NCI-H526 (cell line): ENCODE data around the gene GSK3B.
"Not testable (repeated sequence)": the region's sequence is repeated elsewhere in the genome, so short reads cannot be mapped to it uniquely, and the experiment has no call there.

Experiments used
- DNase-seq, 2 experiments: peaks; one replicate each; lab custom pipeline; 2025; lab: John Stamatoyannopoulos, UW

The GSK3B gene

DNA sequence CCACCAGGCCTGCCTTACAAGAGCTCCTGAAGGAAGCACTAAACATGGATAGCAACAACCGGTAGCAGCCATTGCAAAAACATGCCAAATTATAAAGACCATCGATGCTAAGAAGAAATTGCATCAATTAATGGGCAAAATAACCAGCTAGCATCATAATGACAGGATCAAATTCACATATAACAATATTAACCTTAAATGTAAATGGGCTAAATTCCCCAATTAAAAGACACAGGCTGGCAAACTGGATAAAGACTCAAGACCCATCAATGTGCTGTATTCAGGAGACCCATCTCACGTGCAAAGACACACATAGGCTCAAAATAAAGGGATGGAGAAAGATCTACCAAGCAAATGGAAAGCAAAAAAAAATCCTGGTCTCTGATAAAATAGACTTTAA lies 88.5 kb downstream of the GSK3B start:
- DNase-seq, result not testable (repeated sequence)

- DNase-seq, result not testable (repeated sequence)
Observed at GRCh38 chr3:120004008-120004498, 90.2 kb downstream of the GSK3B start.

DNA sequence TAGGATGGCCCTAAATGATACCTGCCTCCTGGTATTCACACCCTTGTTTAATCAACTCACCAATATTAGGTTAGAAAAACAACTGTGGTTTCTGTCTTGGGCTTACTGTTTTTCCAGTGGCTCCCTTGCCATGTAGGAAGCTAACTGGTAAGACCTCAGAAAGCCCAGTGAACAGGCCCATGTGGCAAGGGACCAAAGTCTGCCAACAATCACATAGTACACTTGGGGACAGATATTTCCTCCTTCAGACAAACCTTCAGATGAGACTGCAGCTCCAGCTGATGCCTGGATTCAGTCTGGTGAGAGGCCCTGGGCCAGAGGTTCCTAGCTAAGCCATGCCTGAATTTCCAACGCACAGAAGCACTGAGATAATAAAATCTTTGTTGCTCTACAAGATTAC lies 96.1 kb downstream of the GSK3B start:
- DNase-seq, result no peak

- DNase-seq, result no peak
Observed at GRCh38 chr3:119990888-119991287, 103.4 kb downstream of the GSK3B start.

DNA sequence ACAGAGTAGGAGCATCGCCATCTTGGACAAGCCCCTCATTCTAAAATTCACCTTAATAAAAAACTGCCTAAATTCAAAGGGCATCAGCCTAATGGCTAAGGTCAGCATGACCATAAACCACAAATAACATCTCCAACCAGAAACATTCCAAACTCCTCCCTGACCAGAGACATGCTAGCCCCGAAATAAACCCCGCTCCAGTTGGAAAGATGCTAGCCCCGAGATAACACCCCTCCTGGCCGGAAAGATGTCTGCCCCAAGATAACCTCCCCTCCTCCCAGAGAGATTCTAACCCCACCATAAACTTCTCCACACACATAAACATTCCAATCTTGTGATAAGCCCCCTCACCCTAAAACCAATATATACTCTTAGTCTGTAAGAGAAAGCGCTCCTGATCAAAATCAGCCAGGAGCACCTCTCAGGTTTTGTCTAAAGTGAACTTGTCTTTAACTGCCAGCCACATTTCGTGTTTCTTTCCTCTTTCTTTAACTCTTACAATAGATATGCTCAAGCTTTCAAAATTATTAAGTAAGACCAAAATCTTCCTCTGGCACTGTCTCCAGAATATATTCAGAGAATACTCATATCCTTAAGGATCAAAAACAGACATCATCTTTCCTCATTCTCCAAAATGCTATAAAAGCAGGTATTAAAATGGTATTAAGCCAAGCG lies 104.1 kb downstream of the GSK3B start:
- no peak for DNase-seq

GRCh38 chr3:119986812-119987211 lies 107.4 kb downstream of the GSK3B start:
- DNase-seq, result not testable (repeated sequence)

GRCh38 chr3:119981386-119981785 lies 112.9 kb downstream of the GSK3B start:
- DNase-seq, result no peak

GRCh38 chr3:119978554-119979208 lies 115.6 kb downstream of the GSK3B start:
- DNase-seq, result no peak

GRCh38 chr3:119977353-119977752 lies 116.9 kb downstream of the GSK3B start:
- DNase-seq, result no peak

- DNase-seq, result no peak
Observed at GRCh38 chr3:119976214-119976613, 118.0 kb downstream of the GSK3B start.

DNA sequence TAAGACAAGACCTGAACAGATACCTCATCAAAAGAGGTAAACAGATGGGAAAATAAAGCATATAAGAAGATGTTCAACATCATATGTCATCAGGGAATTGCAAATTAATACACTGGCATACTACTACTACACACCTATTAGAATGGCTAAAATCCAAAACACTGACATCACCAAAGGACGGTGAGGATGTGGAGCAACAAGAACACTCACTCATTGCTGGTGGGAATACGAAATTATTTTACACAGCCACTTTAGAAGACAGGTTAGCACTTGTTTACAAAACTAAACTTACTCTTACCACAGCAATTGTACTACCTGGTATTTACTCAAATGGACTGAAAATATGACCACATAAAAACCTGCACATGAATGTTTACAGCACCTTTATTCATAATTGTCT lies 119.6 kb downstream of the GSK3B start:
- DNase-seq, result no peak

GRCh38 chr3:119973018-119973646 lies 121.1 kb downstream of the GSK3B start:
- DNase-seq, result no peak

DNA sequence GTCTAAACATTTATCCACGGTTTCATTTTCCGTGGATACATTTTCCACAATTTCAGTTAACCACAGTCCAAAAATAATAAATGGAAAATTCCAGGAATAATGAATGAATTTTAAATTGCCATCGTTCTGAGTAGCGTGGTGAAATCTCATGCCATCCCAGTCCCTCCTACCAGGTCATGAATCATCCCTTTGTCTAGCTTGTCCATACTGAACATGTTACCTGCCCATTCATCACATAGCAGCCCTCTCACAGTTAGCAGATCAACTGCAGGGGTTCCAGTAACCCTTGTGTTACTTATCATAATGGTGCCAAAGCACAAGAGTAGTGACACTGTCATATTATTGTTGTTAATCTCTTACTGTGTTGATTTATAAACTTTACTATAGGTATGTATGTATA lies 124.5 kb downstream of the GSK3B start:
- no peak for DNase-seq

- no peak for DNase-seq
Observed at GRCh38 chr3:119967353-119968006, 126.8 kb downstream of the GSK3B start.

DNA sequence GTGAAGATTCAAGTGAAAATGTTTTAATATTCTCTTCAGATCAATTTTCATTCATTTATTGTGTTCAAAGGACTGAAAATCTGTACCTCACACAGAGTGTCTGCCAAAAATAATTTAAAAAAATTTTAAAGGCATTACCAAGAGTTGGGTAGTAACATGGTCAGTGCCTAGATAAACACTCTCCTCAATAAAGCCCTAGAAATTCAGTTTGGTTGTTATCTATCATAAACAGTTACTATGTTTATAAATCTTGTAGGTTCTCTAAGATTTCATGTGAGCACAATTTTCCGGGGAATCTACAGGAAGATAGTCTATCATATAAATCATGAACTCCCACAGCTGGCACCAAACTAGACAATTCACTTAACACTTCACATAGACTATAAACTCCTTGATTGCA lies 128.6 kb downstream of the GSK3B start:
- DNase-seq, result no peak

- DNase-seq, result no peak
Observed at GRCh38 chr3:119964294-119964693, 130.0 kb downstream of the GSK3B start.

DNA sequence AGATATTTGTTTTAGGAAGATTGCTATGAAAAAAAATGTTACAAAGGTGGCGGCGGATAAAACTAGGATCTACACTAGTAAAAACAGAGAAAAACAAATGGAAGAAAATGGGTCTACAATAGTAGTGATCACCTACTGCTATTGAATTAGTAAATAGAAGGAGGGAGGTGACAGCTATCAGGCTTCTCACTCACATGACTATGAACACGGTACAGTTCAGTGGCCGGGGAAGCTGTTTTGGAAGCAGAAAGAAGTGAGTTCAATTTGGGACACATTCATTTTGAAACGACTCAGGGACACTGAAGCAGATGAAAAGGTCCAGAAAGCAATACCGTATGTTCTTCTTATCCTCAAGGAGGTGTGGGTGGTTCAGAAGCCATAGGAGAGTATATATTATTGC lies 138.3 kb downstream of the GSK3B start:
- DNase-seq, result no peak

DNA sequence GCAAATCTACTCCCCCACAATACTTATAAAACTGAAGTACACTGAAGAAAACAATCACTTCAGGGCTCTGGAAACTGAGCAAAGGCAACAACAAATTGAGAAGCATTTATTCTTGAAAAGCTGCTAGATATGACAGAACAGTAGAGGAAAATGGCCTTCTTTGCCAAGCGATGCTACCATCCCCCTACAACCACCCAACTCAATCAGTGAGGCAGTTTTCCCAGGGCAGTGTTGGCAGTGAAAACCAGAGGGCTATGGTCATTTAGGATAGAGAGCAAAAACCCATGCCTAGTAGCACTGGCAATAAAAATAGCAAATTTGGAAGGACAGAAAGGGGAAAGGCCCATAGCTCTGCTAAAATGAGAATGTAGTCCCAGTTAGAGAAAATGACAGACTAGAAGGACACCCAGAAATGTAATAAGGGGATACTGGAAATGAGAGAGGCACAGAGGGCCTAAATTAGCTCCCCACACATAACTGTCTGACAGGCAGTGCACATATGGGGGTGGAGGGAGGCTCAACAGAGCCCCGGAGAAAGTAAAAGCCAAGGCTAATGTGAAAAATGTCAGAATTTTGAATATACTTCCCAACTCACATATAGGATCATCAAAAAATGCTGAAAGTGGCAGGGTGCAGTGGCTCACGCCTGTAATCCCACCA lies 143.5 kb downstream of the GSK3B start:
- DNase-seq, result no peak

DNA sequence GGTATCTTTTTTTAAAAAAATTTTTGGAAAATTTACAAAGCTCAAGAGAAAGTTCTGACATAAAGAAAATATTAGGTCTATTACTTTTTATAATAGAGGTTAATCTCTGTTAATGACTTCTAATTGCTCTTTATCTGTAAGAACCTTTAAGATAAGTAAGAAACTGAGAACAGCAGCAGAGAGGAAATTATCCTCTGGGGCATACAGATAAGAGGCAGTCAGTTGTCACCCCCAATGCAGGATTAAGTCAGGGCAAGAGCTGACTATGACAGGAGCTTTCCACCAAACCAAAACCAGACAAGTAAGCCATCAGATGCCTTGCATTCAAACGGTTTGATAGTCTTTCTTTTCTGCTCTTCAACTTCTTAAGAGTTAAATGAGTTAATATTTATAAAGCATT lies 149.0 kb downstream of the GSK3B start:
- DNase-seq, result no peak

DNA sequence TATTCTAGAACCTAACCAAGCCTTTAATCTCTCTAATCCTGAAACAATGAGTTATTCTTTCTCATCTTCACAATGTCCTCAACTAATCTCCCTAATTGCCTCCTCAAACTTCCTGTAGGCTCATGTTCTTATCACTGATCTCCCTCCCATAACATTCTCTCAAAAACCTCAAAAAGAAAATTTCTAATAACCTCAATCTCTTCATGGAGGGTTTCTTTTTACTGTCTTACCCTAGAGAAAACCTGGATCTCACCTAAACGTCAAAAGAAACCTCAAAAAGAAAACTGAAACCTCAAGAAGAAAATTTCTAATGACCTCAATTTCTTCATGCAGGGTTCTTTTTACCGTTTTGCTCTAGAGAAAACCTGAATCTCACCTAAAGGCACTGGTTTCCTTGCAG lies 150.2 kb downstream of the GSK3B start:
- no peak for DNase-seq

- no peak for DNase-seq
Observed at GRCh38 chr3:119939077-119939476, 155.2 kb downstream of the GSK3B start.

GRCh38 chr3:119937229-119937628 lies 157.0 kb downstream of the GSK3B start:
- no peak for DNase-seq
